H1 (cell line): ENCODE results near the gene F7. TPM values are rescaled to one million over a fixed set of nuclear protein-coding genes. Genes with fewer than 3 reads are reported as not detected.

ENCODE experiments used
- BRCA1 ChIP-seq: IDR thresholded peaks from 2 replicates; pipeline ENCODE4 v1.6.1; 2012; ENCODE audit warnings: low read depth, low read length, improper control_type of control experiment
- CHD1 ChIP-seq: IDR thresholded peaks from 2 replicates; pipeline ENCODE4 v1.6.1; 2012; ENCODE audit warnings: low read depth, low read length, improper control_type of control experiment
- CTBP2 ChIP-seq: IDR thresholded peaks from 2 replicates; pipeline ENCODE4 v1.7.0; 2011; ENCODE audit warnings: borderline replicate concordance, mild to moderate bottlenecking, moderate library complexity, mixed read lengths, low read length; ENCODE audit not compliant: insufficient read depth, insufficient read length
- KDM5A ChIP-seq: fragments of 200-600 bp; IDR thresholded peaks from 2 replicates; pipeline ENCODE4 v1.7.1; 2012; ENCODE audit warnings: mild to moderate bottlenecking, low read length, inconsistent platforms, mixed read lengths
- MAFK ChIP-seq: IDR thresholded peaks from 2 replicates; pipeline ENCODE4 v1.6.1; 2012; ENCODE audit warnings: low read depth, mild to moderate bottlenecking, improper control_type of control experiment, low read length
- PHF8 ChIP-seq: fragments of 200-600 bp; sonication (generic); conservative IDR thresholded peaks from 2 replicates; pipeline ENCODE4 v1.7.1; 2012; ENCODE audit warnings: low read depth, mild to moderate bottlenecking, inconsistent platforms, low read length, moderate library complexity
- SP1 ChIP-seq: IDR thresholded peaks from 2 replicates; pipeline ENCODE4 v1.6.1; 2011; ENCODE audit warnings: low read depth, low read length
- SP4 ChIP-seq: IDR thresholded peaks from 2 replicates; pipeline ENCODE4 v1.6.1; 2012; ENCODE audit warnings: low read length, inconsistent platforms
- SRF ChIP-seq: IDR thresholded peaks from 2 replicates; pipeline ENCODE4 v1.6.1; 2011; ENCODE audit warnings: mild to moderate bottlenecking, low read depth, low read length, moderate library complexity
- TAF1 ChIP-seq: IDR thresholded peaks from 2 replicates; pipeline ENCODE4 v1.6.1; 2011; ENCODE audit warnings: mild to moderate bottlenecking, low read depth, low read length
- TAF7 ChIP-seq: optimal IDR thresholded peaks from 2 replicates; pipeline ENCODE3; 2011; ENCODE audit warnings: low read depth, mild to moderate bottlenecking, inconsistent platforms, low read length, moderate library complexity, borderline replicate concordance
- polyA plus RNA-seq, 7 experiments: library from polyadenylated mRNA; depleted of rRNA in 3 of 7; stranded (reverse) in 5 of 7; unstranded in 2 of 7; fragments of >200 nt in 5 of 7; fragments of 200-250 nt in 2 of 7; gene quantifications; 1 replicate in 5 of 7; 2 replicates in 1 of 7; 4 replicates in 1 of 7; pipeline versions ENCODE4 v1.2.1 to v1.2.3, GENCODE V29; 2011 to 2013; ENCODE audit warnings: missing spikeins in 2 of 7, mixed read lengths in 2 of 7
- total RNA-seq: library from RNA; stranded (reverse); fragmentation: NEBNext Ultra II Directional; extraction: Animal tissue kit (Norgen Biotek cat#: 25700); gene quantifications from 2 replicates; pipeline ENCODE4 v1.2.1, GENCODE V29; 2021
- TF ChIP-seq, protein P1 (sequence below): fragments of 300-600 bp; sonication (generic); IDR thresholded peaks from 2 replicates; pipeline ENCODE4 v1.7.1; 2012; ENCODE audit warnings: low read length, moderate library complexity, mild to moderate bottlenecking, inconsistent platforms; ENCODE audit not compliant: insufficient replicate concordance

The F7 gene
- total and polyA plus RNA-seq, 2 of the 8 experiments (the other 6 are each of a cell fraction or from before 2014, with no cell fraction given) = 0.43 to 0.98 TPM

DNA sequence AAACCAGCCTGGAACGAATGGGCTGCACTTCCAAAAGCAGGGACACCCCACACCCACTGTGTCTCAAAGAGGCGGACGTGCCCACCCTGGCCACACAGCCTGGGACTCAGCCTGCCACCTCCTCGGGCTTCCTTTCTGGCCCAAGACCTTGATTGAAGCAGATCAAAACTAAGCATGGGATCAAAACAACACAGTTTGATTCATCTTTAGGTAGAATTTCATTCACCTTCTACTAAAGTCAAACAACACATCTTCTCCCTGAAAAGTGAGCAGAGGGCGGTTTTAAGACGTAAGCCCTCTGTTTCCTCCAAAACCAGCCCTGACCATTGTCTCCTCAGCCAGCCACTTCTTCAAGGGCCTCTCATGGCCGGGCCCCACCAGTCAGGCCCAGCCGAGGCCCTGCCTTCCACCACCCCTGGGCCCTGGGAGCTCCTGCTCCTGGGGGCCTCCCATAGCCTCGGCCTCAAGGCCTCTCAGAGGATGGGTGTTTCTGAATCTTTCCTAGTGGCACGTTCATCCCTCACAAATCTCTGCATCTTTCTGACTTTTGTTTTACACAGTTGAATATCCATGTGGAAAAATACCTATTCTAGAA, 10.7 kb downstream of the F7 start (continued):
- TF ChIP-seq, protein P1, sequence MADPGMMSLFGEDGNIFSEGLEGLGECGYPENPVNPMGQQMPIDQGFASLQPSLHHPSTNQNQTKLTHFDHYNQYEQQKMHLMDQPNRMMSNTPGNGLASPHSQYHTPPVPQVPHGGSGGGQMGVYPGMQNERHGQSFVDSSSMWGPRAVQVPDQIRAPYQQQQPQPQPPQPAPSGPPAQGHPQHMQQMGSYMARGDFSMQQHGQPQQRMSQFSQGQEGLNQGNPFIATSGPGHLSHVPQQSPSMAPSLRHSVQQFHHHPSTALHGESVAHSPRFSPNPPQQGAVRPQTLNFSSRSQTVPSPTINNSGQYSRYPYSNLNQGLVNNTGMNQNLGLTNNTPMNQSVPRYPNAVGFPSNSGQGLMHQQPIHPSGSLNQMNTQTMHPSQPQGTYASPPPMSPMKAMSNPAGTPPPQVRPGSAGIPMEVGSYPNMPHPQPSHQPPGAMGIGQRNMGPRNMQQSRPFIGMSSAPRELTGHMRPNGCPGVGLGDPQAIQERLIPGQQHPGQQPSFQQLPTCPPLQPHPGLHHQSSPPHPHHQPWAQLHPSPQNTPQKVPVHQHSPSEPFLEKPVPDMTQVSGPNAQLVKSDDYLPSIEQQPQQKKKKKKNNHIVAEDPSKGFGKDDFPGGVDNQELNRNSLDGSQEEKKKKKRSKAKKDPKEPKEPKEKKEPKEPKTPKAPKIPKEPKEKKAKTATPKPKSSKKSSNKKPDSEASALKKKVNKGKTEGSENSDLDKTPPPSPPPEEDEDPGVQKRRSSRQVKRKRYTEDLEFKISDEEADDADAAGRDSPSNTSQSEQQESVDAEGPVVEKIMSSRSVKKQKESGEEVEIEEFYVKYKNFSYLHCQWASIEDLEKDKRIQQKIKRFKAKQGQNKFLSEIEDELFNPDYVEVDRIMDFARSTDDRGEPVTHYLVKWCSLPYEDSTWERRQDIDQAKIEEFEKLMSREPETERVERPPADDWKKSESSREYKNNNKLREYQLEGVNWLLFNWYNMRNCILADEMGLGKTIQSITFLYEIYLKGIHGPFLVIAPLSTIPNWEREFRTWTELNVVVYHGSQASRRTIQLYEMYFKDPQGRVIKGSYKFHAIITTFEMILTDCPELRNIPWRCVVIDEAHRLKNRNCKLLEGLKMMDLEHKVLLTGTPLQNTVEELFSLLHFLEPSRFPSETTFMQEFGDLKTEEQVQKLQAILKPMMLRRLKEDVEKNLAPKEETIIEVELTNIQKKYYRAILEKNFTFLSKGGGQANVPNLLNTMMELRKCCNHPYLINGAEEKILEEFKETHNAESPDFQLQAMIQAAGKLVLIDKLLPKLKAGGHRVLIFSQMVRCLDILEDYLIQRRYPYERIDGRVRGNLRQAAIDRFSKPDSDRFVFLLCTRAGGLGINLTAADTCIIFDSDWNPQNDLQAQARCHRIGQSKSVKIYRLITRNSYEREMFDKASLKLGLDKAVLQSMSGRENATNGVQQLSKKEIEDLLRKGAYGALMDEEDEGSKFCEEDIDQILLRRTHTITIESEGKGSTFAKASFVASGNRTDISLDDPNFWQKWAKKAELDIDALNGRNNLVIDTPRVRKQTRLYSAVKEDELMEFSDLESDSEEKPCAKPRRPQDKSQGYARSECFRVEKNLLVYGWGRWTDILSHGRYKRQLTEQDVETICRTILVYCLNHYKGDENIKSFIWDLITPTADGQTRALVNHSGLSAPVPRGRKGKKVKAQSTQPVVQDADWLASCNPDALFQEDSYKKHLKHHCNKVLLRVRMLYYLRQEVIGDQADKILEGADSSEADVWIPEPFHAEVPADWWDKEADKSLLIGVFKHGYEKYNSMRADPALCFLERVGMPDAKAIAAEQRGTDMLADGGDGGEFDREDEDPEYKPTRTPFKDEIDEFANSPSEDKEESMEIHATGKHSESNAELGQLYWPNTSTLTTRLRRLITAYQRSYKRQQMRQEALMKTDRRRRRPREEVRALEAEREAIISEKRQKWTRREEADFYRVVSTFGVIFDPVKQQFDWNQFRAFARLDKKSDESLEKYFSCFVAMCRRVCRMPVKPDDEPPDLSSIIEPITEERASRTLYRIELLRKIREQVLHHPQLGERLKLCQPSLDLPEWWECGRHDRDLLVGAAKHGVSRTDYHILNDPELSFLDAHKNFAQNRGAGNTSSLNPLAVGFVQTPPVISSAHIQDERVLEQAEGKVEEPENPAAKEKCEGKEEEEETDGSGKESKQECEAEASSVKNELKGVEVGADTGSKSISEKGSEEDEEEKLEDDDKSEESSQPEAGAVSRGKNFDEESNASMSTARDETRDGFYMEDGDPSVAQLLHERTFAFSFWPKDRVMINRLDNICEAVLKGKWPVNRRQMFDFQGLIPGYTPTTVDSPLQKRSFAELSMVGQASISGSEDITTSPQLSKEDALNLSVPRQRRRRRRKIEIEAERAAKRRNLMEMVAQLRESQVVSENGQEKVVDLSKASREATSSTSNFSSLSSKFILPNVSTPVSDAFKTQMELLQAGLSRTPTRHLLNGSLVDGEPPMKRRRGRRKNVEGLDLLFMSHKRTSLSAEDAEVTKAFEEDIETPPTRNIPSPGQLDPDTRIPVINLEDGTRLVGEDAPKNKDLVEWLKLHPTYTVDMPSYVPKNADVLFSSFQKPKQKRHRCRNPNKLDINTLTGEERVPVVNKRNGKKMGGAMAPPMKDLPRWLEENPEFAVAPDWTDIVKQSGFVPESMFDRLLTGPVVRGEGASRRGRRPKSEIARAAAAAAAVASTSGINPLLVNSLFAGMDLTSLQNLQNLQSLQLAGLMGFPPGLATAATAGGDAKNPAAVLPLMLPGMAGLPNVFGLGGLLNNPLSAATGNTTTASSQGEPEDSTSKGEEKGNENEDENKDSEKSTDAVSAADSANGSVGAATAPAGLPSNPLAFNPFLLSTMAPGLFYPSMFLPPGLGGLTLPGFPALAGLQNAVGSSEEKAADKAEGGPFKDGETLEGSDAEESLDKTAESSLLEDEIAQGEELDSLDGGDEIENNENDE = no peak
- TF ChIP-seq CTBP2 = no peak
- no peak for TF ChIP-seq SP4
- no peak for TF ChIP-seq MAFK
- no peak for TF ChIP-seq CHD1
- TF ChIP-seq BRCA1 = no peak
- no peak for TF ChIP-seq PHF8
- no peak for TF ChIP-seq KDM5A
- no peak for TF ChIP-seq TAF7
- no peak for TF ChIP-seq SP1
- TF ChIP-seq TAF1 = no peak
- no peak for TF ChIP-seq SRF
